K562 (cell line): ENCODE results near the gene TEX22. TPM values are rescaled to one million over a fixed set of nuclear protein-coding genes. Genes with fewer than 3 reads are reported as not detected.

Experiments
- ATAC-seq: fragments of 200-7000 bp; cut with Tn5 transposase; 3 replicates; pipeline ENCODE4 v1.9.1; 2020; ENCODE audit warnings: moderate library complexity
- BruUV-seq: library from RNA; stranded (reverse); fragments of 400-500 nt; replicated peaks from 2 replicates; lab custom pipeline; 2021; lab: Mats Ljungman, UMichigan
- CTCF ChIA-PET: fragments of 300-600 bp; formaldehyde crosslinking; extraction: SDS; loops from one replicate; lab custom pipeline; 2021; ENCODE audit warnings: low intra/inter-chr PET ratio; lab: Yijun Ruan, JAX
- POLR2A ChIA-PET: fragments of 300-600, 350-650 bp; sonication (Branson Sonifier 250); formaldehyde crosslinking; extraction: SDS; loops from one replicate; lab custom pipeline; 2021; ENCODE audit warnings: antibody characterized with exemption, inconsistent platforms; lab: Yijun Ruan, JAX
- DNase-seq, 4 experiments: peaks; one replicate each; pipeline versions ENCODE4 v3.0.0 to v3.0.0-alpha.2; 2011 to 2018; ENCODE audit warnings: low spot score in 3 of 4, mixed read lengths in 3 of 4; ENCODE audit errors: extremely low read depth in 1 of 4
- FAIRE-seq: peaks from 2 replicates; lab custom pipeline; 2011; peaks lifted over from hg19 to GRCh38; lab: Jason Lieb, UNC
- H2AFZ ChIP-seq: 2 replicates; pipeline ENCODE4 v1.6.0; 2011; ENCODE audit warnings: low read depth, low read length, control low read depth, inconsistent platforms
- H3K27ac ChIP-seq: fragments of 200-600 bp; 3 replicates; pipeline ENCODE4 v1.8.0; 2011; ENCODE audit warnings: low read depth, mild to moderate bottlenecking, control low read depth, inconsistent platforms, low read length, moderate library complexity, mixed read lengths; ENCODE audit errors: extremely low read depth
- H3K27me3 ChIP-seq, 2 experiments: fragments of 300-600 bp in 1 of 2; 2 replicates in 1 of 2; 3 replicates in 1 of 2; pipeline versions ENCODE4 v1.6.0 to v1.8.0; 2011; ENCODE audit warnings: inconsistent platforms in 2 of 2, low read length in 2 of 2, mild to moderate bottlenecking in 1 of 2, mixed read lengths in 1 of 2, moderate library complexity in 1 of 2; ENCODE audit not compliant: control insufficient read depth in 2 of 2, insufficient read depth in 2 of 2
- H3K36me3 ChIP-seq: fragments of 300-600 bp; 3 replicates; pipeline ENCODE4 v1.8.0; 2011; ENCODE audit warnings: mild to moderate bottlenecking, low read length, inconsistent platforms; ENCODE audit not compliant: control insufficient read depth, insufficient read depth
- H3K4me1 ChIP-seq, 2 experiments: fragments of 200-600 bp in 1 of 2; replicated peaks in 1 of 2; 2 replicates in 1 of 2; 3 replicates in 1 of 2; pipeline versions ENCODE4 v1.5.1 to v1.8.0; 2011; ENCODE audit warnings: inconsistent platforms in 2 of 2, low read length in 2 of 2, mild to moderate bottlenecking in 1 of 2, mixed read lengths in 1 of 2, moderate library complexity in 1 of 2; ENCODE audit not compliant: control insufficient read depth in 2 of 2, insufficient read depth in 2 of 2
- H3K4me2 ChIP-seq: 2 replicates; pipeline ENCODE4 v1.6.1; 2011; ENCODE audit warnings: low read length, control low read depth, inconsistent platforms, mixed read lengths; ENCODE audit not compliant: insufficient read depth
- H3K4me3 ChIP-seq: fragments of 200-600 bp; sonication (generic), shearing (Covaris generic); 2 replicates; pipeline ENCODE4 v1.5.1; 2016; ENCODE audit warnings: control low read depth, inconsistent platforms
- H3K79me2 ChIP-seq: fragments of 200-600 bp; 3 replicates; pipeline ENCODE4 v1.8.0; 2011; ENCODE audit warnings: low read length, inconsistent platforms; ENCODE audit not compliant: control insufficient read depth, insufficient read depth
- H3K9ac ChIP-seq, 2 experiments: 2 replicates each; pipeline versions ENCODE4 v1.6.0 to v1.6.1; 2011; ENCODE audit warnings: low read depth in 2 of 2, low read length in 2 of 2, control low read depth in 1 of 2, inconsistent platforms in 1 of 2, mild to moderate bottlenecking in 1 of 2, mixed read lengths in 1 of 2; ENCODE audit not compliant: insufficient read depth in 1 of 2
- H3K9me1 ChIP-seq: one replicate; pipeline ENCODE4 v1.6.0; 2011; ENCODE audit warnings: inconsistent platforms, mild to moderate bottlenecking, low read length, moderate library complexity; ENCODE audit not compliant: control insufficient read depth, insufficient read depth
- H3K9me3 ChIP-seq: replicated peaks from 2 replicates; pipeline ENCODE4 v1.5.1; 2011; ENCODE audit warnings: low read depth, low read length, inconsistent platforms; ENCODE audit not compliant: control insufficient read depth, insufficient read depth
- H4K20me1 ChIP-seq: replicated peaks from 2 replicates; pipeline ENCODE4 v1.6.1; 2011; ENCODE audit warnings: low read length, inconsistent platforms, mixed read lengths; ENCODE audit not compliant: control insufficient read depth, insufficient read depth
- CBFB ChIP-seq: sonication (generic); formaldehyde crosslinking; IDR thresholded peaks from 2 replicates; pipeline ENCODE4 v1.4.0; 2020; ENCODE audit warnings: mild to moderate bottlenecking, missing genetic modification reagents
- CHD4 ChIP-seq: fragments of 200-600 bp; sonication (generic); IDR thresholded peaks from 3 replicates; pipeline ENCODE4 v1.6.1; 2012; ENCODE audit warnings: low read depth, mild to moderate bottlenecking, mixed read lengths, low read length, inconsistent platforms; ENCODE audit not compliant: insufficient read depth, insufficient replicate concordance, poor library complexity, severe bottlenecking
- E2F6 ChIP-seq, 2 experiments: IDR thresholded peaks; 2 replicates each; pipeline ENCODE4 v1.6.1; 2011; ENCODE audit warnings: borderline replicate concordance in 1 of 2, control low read depth in 1 of 2, low read depth in 1 of 2, low read length in 1 of 2, mild to moderate bottlenecking in 1 of 2, mixed read lengths in 1 of 2, moderate library complexity in 1 of 2; ENCODE audit not compliant: insufficient read depth in 1 of 2, insufficient read length in 1 of 2, poor library complexity in 1 of 2, severe bottlenecking in 1 of 2; ENCODE audit errors: extremely low read depth in 1 of 2
- HDAC2 ChIP-seq: fragments of 450-650 bp; IDR thresholded peaks from 2 replicates; pipeline ENCODE4 v1.6.1; 2016; ENCODE audit warnings: mild to moderate bottlenecking
- MCM3 ChIP-seq: fragments of 450-650 bp; IDR thresholded peaks from 2 replicates; pipeline ENCODE4 v1.6.1; 2016
- MXI1 ChIP-seq: IDR thresholded peaks from 2 replicates; pipeline ENCODE4 v1.6.1; 2011; ENCODE audit warnings: low read depth, mild to moderate bottlenecking, improper control_type of control experiment, low read length
- NONO ChIP-seq, 2 experiments: fragments of 200-400 bp in 1 of 2; fragments of 450-650 bp in 1 of 2; formaldehyde crosslinking in 1 of 2; IDR thresholded peaks; 2 replicates each; pipeline ENCODE4 v1.6.1; 2017; ENCODE audit warnings: low read depth in 2 of 2, mild to moderate bottlenecking in 2 of 2, moderate library complexity in 2 of 2, low read length in 1 of 2
- RAD21 ChIP-seq, 2 experiments: fragments of 250-450 bp in 1 of 2; fragments of 450-650 bp in 1 of 2; sonication (Bioruptor Pico) in 1 of 2; formaldehyde crosslinking in 1 of 2; IDR thresholded peaks in 1 of 2; conservative IDR thresholded peaks in 1 of 2; 2 replicates each; pipeline versions ENCODE4 v1.4.0 to v1.8.0; 2020 to 2022; ENCODE audit warnings: mild to moderate bottlenecking in 2 of 2, moderate library complexity in 1 of 2
- SIRT6 ChIP-seq: IDR thresholded peaks from one replicate; pipeline ENCODE4 v1.6.1; 2012; ENCODE audit warnings: low read depth, mild to moderate bottlenecking, control low read depth, inconsistent platforms, low read length, moderate library complexity
- ZNF277 ChIP-seq: fragments of 250-450 bp; sonication (Bioruptor Pico); IDR thresholded peaks from 2 replicates; pipeline ENCODE4 v1.8.0; 2022; ENCODE audit warnings: inconsistent platforms, mild to moderate bottlenecking, moderate library complexity, borderline replicate concordance
- ZNF609 ChIP-seq: sonication (generic); formaldehyde crosslinking; IDR thresholded peaks from 2 replicates; pipeline ENCODE4 v1.8.1; 2023; ENCODE audit warnings: missing genetic modification reagents, mild to moderate bottlenecking, borderline replicate concordance
- ZSCAN32 ChIP-seq: fragments of 450-650 bp; formaldehyde crosslinking; IDR thresholded peaks from 2 replicates; pipeline ENCODE4 v1.4.0; 2020; ENCODE audit warnings: mild to moderate bottlenecking, moderate library complexity
- WGBS: fragments of 100-300 bp; shearing (Covaris generic); methylation state at CpG from one replicate; pipeline ENCODE4 v1.1.6; 2016; ENCODE audit warnings: low coverage, mixed read lengths; ENCODE audit not compliant: insufficient coverage; ENCODE audit errors: missing lambda C conversion rate; 5-methylcytosine and 5-hydroxymethylcytosine counted together
- in situ Hi-C: fragments of 300-500 bp; cut with MboI; formaldehyde crosslinking; loops from 4 replicates; pipeline ENCODE4 v1.15.0; 2018; ENCODE audit warnings: inconsistent platforms, mixed read lengths
- intact Hi-C: fragments of 100-400 bp; cut with micrococcal nuclease; formaldehyde crosslinking; loops from 2 replicates; pipeline ENCODE4 v1.14.2; 2022
- polyA plus RNA-seq, 8 experiments: library from polyadenylated mRNA; depleted of rRNA in 4 of 8; stranded (reverse) in 5 of 8; unstranded in 3 of 8; fragments of >200 nt; fragmentation: Nextera tagmentation in 2 of 8; fragmentation: Illumina TruSeq in 1 of 8; extraction: Ambion mirVana in 2 of 8; extraction: Trizol in 1 of 8; gene quantifications; 2 replicates each; pipeline versions ENCODE4 v1.2.1 to v1.2.3, GENCODE V29; 2011 to 2014; ENCODE audit warnings: inconsistent platforms in 1 of 8, missing spikeins in 1 of 8
- total RNA-seq, 7 experiments: library from RNA; depleted of rRNA in 6 of 7; stranded (reverse); fragments of >200 nt in 6 of 7; fragmentation: Illumina TruSeq in 2 of 7; extraction: Trizol in 2 of 7; gene quantifications; 2 replicates each; pipeline versions ENCODE4 v1.2.1 to v1.2.3, GENCODE V29; 2011 to 2021; ENCODE audit warnings: low replicate concordance in 1 of 7

TEX22 gene
- total and polyA plus RNA-seq, 9 of the 15 experiments (the other 6 are each of a cell fraction or from before 2014, with no cell fraction given) = 0.04 to 1.7 (median 0.23) TPM; not detected in 2

DNA sequence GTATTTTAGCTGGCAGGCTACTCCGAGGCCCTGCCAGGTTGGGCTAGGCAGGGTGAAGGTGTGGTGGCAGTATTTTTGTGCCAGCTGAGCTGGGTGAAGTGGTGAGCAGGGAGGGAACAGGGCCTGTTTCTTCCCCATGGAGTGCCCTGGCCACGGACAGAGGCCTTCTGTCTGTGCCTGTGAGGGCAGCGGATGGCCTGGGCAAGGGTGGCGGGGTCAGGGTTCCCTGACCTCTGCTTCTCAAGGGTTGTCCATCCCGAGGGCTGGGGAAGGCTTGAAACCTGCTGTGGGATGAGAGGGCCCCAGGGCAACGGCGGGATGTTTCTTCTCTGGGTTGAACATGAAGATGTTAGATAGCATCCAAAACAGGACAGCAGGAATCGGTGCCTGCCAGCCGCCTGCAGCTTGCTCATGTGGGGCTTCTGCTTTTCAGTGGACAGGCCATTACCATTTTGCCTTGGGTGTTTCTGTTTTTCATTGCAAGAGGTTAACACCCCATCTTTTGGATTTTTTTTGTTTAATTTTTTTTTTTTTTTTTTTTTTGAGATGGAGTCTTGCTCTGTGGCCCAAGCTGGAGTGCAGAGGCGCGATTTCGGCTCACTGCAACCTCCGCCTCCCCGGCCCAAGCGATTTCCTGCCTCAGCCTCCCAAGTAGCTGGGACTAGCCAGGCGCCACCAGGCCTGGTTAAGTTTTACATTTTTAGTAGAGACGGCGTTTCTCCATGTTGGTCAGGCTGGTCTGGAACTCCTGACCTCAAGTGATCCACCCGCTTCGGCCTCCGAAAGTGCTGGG, 24.6 kb downstream of the TEX22 start:
- DNase-seq (no peak), FAIRE-seq (no peak), ATAC-seq (no peak)
- in situ Hi-C loops (no loop called here), intact Hi-C loops (no loop called here)
- Histone ChIP-seq H3K9ac (peak overlapping the region in 1 of 2 experiments; percentile 55; a peak in 1 of 4 replicates), H3K79me2 (peaks cover 79% of the 10 kb centered on the region), H4K20me1 (no peaks in the 10 kb centered on the region), H3K27me3 (no peaks in the 10 kb centered on the region), H2AFZ (no peak overlapping the region), H3K4me1 (peaks cover 11 to 68% of the 10 kb centered on the region in 2 experiments; a peak in 4 of 5 replicates), H3K4me3 (no peak overlapping the region), H3K27ac (no peak overlapping the region; the same call in 2 of the 3 replicates), H3K9me3 (no peaks in the 10 kb centered on the region; the same call in 1 of the 2 replicates), H3K9me1 (peaks cover 6% of the 10 kb centered on the region), H3K4me2 (no peak overlapping the region), H3K36me3 (peaks cover 52% of the 10 kb centered on the region; the same call in 2 of the 3 replicates)
- 83% methylated on average over 15 of the region's 21 CpGs for WGBS
- CTCF ChIA-PET = interaction anchor here (0.6 kb wide), 1 partner anchor 9 kb away, joined by 3 read pairs; no protein-coding TSS in a partner anchor
- POLR2A ChIA-PET = interaction anchor here (0.7 to 1.6 kb wide), 2 partner anchors 13 to 19 kb away, joined by 3 to 4 read pairs; no protein-coding TSS in a partner anchor
- BruUV-seq = TSS peak; percentile 30
- TF ChIP-seq NONO (IDR thresholded peaks at IDR 0.05; ENCODE audit: low read depth in 2 of 2, low read length in 1 of 2) (no peak), CHD4 (no peak), ZNF277 (CRISPR knock-in tag) (no peak), MCM3 (no peak), HDAC2 (no peak), CBFB (no peak), RAD21 (CRISPR knock-in tag; conservative IDR thresholded peaks at IDR 0.05 in 1 of 2, IDR thresholded peaks at IDR 0.05 in 1 of 2) (no peak), E2F6 (IDR thresholded peaks at IDR 0.05; ENCODE audit: borderline replicate concordance in 1 of 2, extremely low read depth in 1 of 2, insufficient read depth in 1 of 2, insufficient read length in 1 of 2, low read depth in 1 of 2, low read length in 1 of 2, poor library complexity in 1 of 2, severe bottlenecking in 1 of 2) (no peak), SIRT6 (no peak), ZSCAN32 (CRISPR knock-in tag) (no peak), ZNF609 (CRISPR knock-in tag) (no peak), MXI1 (no peak)
